Loucy (cell line): Measurements from ENCODE around the gene ZNF609.

Experiments used
- H2AFZ ChIP-seq: fragments of 200-600 bp; sonication (generic); 2 replicates; pipeline ENCODE4 v1.6.0; 2016; ENCODE audit warnings: antibody characterized with exemption, mild to moderate bottlenecking, low read length, moderate library complexity
- H3F3A ChIP-seq: fragments of 200-600 bp; 2 replicates; pipeline ENCODE4 v1.6.0; 2016; ENCODE audit warnings: antibody characterized with exemption, low read depth, mild to moderate bottlenecking
- H3K27me3 ChIP-seq: fragments of 200-600 bp; sonication (generic); 2 replicates; pipeline ENCODE4 v1.6.1; 2014; ENCODE audit warnings: low read length, mild to moderate bottlenecking; ENCODE audit not compliant: insufficient read depth, poor library complexity, severe bottlenecking
- H3K36me3 ChIP-seq: fragments of 200-600 bp; sonication (generic); 2 replicates; pipeline ENCODE4 v1.6.1; 2016; ENCODE audit warnings: low read length; ENCODE audit not compliant: insufficient read depth
- H3K4me1 ChIP-seq: fragments of 200-600 bp; sonication (generic); 2 replicates; pipeline ENCODE4 v1.5.1; 2014; ENCODE audit warnings: low read length, mild to moderate bottlenecking; ENCODE audit not compliant: insufficient read depth, poor library complexity, severe bottlenecking
- H3K4me2 ChIP-seq: fragments of 200-600 bp; sonication (generic); 2 replicates; pipeline ENCODE4 v1.6.0; 2014; ENCODE audit warnings: antibody characterized with exemption, low read length, low read depth, mild to moderate bottlenecking; ENCODE audit not compliant: poor library complexity, severe bottlenecking
- H3K4me3 ChIP-seq: fragments of 200-600 bp; sonication (generic); 2 replicates; pipeline ENCODE4 v1.5.1; 2014; ENCODE audit warnings: low read length, mild to moderate bottlenecking, mixed read lengths; ENCODE audit not compliant: poor library complexity, severe bottlenecking
- H3K79me2 ChIP-seq: fragments of 200-600 bp; sonication (generic); 2 replicates; pipeline ENCODE4 v1.6.1; 2014; ENCODE audit warnings: low read length; ENCODE audit not compliant: insufficient read depth
- H3K9ac ChIP-seq: fragments of 200-600 bp; sonication (generic); 2 replicates; pipeline ENCODE4 v1.6.0; 2014; ENCODE audit warnings: mild to moderate bottlenecking, low read depth, low read length, moderate library complexity; ENCODE audit not compliant: poor library complexity, severe bottlenecking
- H3K9me2 ChIP-seq: fragments of 200-600 bp; sonication (generic); replicated peaks from 2 replicates; pipeline ENCODE4 v1.6.1; 2016; ENCODE audit warnings: low read depth, low read length, mixed read lengths
- H3K9me3 ChIP-seq: fragments of 200-600 bp; sonication (generic); 2 replicates; pipeline ENCODE4 v1.6.1; 2014; ENCODE audit warnings: mild to moderate bottlenecking, antibody characterized with exemption, low read length, low read depth; ENCODE audit not compliant: insufficient read depth
- H4K20me1 ChIP-seq: fragments of 200-600 bp; sonication (generic); 2 replicates; pipeline ENCODE4 v1.6.0; 2014; ENCODE audit warnings: antibody characterized with exemption, low read length, mild to moderate bottlenecking; ENCODE audit not compliant: insufficient read depth, poor library complexity, severe bottlenecking
- EZH2phosphoT487 ChIP-seq: fragments of 200-600 bp; IDR thresholded peaks from 2 replicates; pipeline ENCODE4 v1.6.1; 2018; ENCODE audit warnings: antibody characterized with exemption, mild to moderate bottlenecking, moderate library complexity, borderline replicate concordance
- TF ChIP-seq, protein P1 (sequence below): fragments of 200-600 bp; sonication (generic); conservative IDR thresholded peaks from 2 replicates; pipeline ENCODE4 v1.5.1; 2014; ENCODE audit warnings: mild to moderate bottlenecking, antibody characterized with exemption, low read length

Gene ZNF609

GRCh38 chr15:64702816-64703631 lies 242.6 kb downstream of the ZNF609 start:
- Histone ChIP-seq H3K4me2 (peak overlapping the region; percentile 96), H3F3A (no peaks in the 10 kb centered on the region), H3K4me1 (peaks cover 51% of the 10 kb centered on the region), H3K36me3 (no peaks in the 10 kb centered on the region), H3K79me2 (peaks cover 50% of the 10 kb centered on the region), H4K20me1 (peaks cover 44% of the 10 kb centered on the region), H3K9me3 (no peaks in the 10 kb centered on the region), H3K9ac (peak overlapping the region; percentile 98), H3K27me3 (no peaks in the 10 kb centered on the region), H3K9me2 (no peaks in the 10 kb centered on the region), H3K4me3 (peak overlapping the region; percentile 88), H2AFZ (peak overlapping the region; percentile 88)
- TF ChIP-seq EZH2phosphoT487 = no peak
- TF ChIP-seq, protein P1, sequence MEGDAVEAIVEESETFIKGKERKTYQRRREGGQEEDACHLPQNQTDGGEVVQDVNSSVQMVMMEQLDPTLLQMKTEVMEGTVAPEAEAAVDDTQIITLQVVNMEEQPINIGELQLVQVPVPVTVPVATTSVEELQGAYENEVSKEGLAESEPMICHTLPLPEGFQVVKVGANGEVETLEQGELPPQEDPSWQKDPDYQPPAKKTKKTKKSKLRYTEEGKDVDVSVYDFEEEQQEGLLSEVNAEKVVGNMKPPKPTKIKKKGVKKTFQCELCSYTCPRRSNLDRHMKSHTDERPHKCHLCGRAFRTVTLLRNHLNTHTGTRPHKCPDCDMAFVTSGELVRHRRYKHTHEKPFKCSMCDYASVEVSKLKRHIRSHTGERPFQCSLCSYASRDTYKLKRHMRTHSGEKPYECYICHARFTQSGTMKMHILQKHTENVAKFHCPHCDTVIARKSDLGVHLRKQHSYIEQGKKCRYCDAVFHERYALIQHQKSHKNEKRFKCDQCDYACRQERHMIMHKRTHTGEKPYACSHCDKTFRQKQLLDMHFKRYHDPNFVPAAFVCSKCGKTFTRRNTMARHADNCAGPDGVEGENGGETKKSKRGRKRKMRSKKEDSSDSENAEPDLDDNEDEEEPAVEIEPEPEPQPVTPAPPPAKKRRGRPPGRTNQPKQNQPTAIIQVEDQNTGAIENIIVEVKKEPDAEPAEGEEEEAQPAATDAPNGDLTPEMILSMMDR = no peak

DNA sequence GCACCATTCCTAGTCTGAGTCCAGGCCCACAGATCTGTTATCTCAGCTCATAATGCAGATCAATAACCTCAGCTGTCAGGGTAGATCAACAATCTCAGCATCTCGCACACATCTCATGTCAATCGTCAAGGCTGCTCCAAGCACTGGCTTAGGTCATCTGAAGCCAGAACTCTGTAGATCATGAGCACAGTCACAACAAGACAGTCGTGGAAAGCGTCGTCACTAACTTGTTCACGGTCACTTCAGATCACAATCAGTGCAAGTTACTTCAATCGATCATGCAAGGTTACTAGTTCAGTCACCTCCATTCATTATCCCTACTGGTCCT lies 243.2 kb downstream of the ZNF609 start:
- Histone ChIP-seq H4K20me1 (peaks cover 39% of the 10 kb centered on the region), H3K4me1 (peaks cover 46% of the 10 kb centered on the region), H3K4me3 (peak overlapping the region; percentile 88), H3K9ac (peak overlapping the region; percentile 98), H3K9me2 (no peaks in the 10 kb centered on the region), H3K27me3 (no peaks in the 10 kb centered on the region), H3K4me2 (peak overlapping the region; percentile 82), H3F3A (no peaks in the 10 kb centered on the region), H3K79me2 (peaks cover 44% of the 10 kb centered on the region), H3K36me3 (no peaks in the 10 kb centered on the region), H3K9me3 (no peaks in the 10 kb centered on the region), H2AFZ (peak overlapping the region; percentile 88)
- TF ChIP-seq EZH2phosphoT487 = no peak

- peaks cover 30% of the 10 kb centered on the region for H3K79me2 ChIP-seq
- H3K36me3 ChIP-seq = no peaks in the 10 kb centered on the region
- H3K9ac ChIP-seq = no peak overlapping the region
- H3K4me3 ChIP-seq = no peak overlapping the region
- peaks cover 33% of the 10 kb centered on the region for H3K4me1 ChIP-seq
- no peaks in the 10 kb centered on the region for H3F3A ChIP-seq
- H2AFZ ChIP-seq = no peak overlapping the region
- H3K9me3 ChIP-seq = no peaks in the 10 kb centered on the region
- H3K4me2 ChIP-seq = no peak overlapping the region
- peaks cover 25% of the 10 kb centered on the region for H4K20me1 ChIP-seq
- no peaks in the 10 kb centered on the region for H3K9me2 ChIP-seq
- H3K27me3 ChIP-seq = no peaks in the 10 kb centered on the region
- TF ChIP-seq, protein P1 = no peak
- no peak for TF ChIP-seq EZH2phosphoT487
Observed at GRCh38 chr15:64705006-64705405, 244.6 kb downstream of the ZNF609 start.
